Erythroblast (primary cell): Measurements from ENCODE around the gene SMIM28.

ENCODE experiments used
- GATA1 ChIP-seq: IDR thresholded peaks from 2 replicates; pipeline ENCODE4 v1.6.1; 2011; ENCODE audit warnings: low read depth, mild to moderate bottlenecking, control low read depth, low read length, moderate library complexity
- POLR2A ChIP-seq: IDR thresholded peaks from 2 replicates; pipeline ENCODE4 v1.6.1; 2011; ENCODE audit warnings: mild to moderate bottlenecking, low read length

DNA sequence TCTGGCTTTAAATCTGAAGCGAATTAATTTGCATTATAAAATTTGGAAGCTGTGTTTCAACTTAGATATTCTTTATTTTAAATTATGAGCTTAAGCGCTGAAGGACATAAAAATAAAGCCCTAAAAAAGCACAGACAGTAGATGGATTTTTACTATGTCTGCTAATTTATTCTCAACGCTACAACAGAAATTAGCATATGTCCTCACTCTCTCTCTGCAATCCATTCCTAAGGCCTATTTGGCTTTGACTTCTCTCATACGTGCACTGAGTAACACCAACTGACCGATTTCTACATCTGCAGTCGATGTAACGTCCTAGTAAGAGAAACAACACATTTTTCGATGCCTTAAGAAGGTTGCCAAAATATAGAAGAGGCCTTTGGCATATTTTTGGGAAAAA is 50.0 kb downstream of the SMIM28 start:
- no peak for TF ChIP-seq POLR2A
- TF ChIP-seq GATA1 = no peak
